Tibial artery (tissue), 4 donors: ENCODE results near the gene SH2D4B.

Experiments
- DNase-seq, 2 donors: peaks; one replicate each; pipeline ENCODE4 v3.0.0-alpha.2; 2019
- H3K27ac ChIP-seq, 2 donors: fragments of 200-600 bp; sonication (generic) in 1 of 2; 1 replicate in 1 of 2; 2 replicates in 1 of 2; pipeline ENCODE4 v1.5.1; 2018 to 2019; ENCODE audit warnings: mild to moderate bottlenecking in 1 of 2
- H3K27me3 ChIP-seq, 2 donors: fragments of 200-600 bp; sonication (generic) in 1 of 2; one replicate each; pipeline versions ENCODE4 v1.5.1 to v1.6.0; 2016 to 2019
- H3K36me3 ChIP-seq, 3 donors: fragments of 200-600 bp; sonication (generic) in 2 of 3; one replicate each; pipeline ENCODE4 v1.5.1; 2016 to 2019; ENCODE audit warnings: mild to moderate bottlenecking in 2 of 3
- H3K4me1 ChIP-seq, 4 donors: fragments of 200-600 bp; sonication (generic) in 2 of 4; 1 replicate in 3 of 4; 2 replicates in 1 of 4; pipeline ENCODE4 v1.5.1; 2016 to 2019
- H3K4me3 ChIP-seq, 2 donors: fragments of 200-600 bp; sonication (generic) in 1 of 2; 1 replicate in 1 of 2; 2 replicates in 1 of 2; pipeline ENCODE4 v1.5.1; 2018 to 2019; ENCODE audit warnings: mild to moderate bottlenecking in 2 of 2
- H3K9me3 ChIP-seq, 3 donors: fragments of 200-600 bp; sonication (generic) in 1 of 3; one replicate each; pipeline ENCODE4 v1.5.1; 2016 to 2019
- intact Hi-C: fragments of 100-400 bp; cut with DNase I; formaldehyde crosslinking; loops from one replicate; pipeline ENCODE4 v1.15.0; 2023; ENCODE audit warnings: low total_unique reads
- TF ChIP-seq, protein P1 (sequence below), 2 experiments: fragments of 200-600 bp in 1 of 2; fragments of 450-650 bp in 1 of 2; IDR thresholded peaks; one replicate each; pipeline ENCODE4 v1.5.1; 2017 to 2019; ENCODE audit warnings: antibody characterized with exemption in 2 of 2, mild to moderate bottlenecking in 1 of 2, moderate library complexity in 1 of 2

Gene SH2D4B

GRCh38 chr10:80659289-80659688 lies 121.6 kb downstream of the SH2D4B start:
- no peak overlapping the region for H3K4me3 ChIP-seq
- H3K27me3 ChIP-seq: peaks cover 0 to 8% of the 10 kb centered on the region in 2 donors
- peaks cover 0 to 19% (median 0%) of the 10 kb centered on the region in 3 donors for H3K9me3 ChIP-seq
- TF ChIP-seq, protein P1, sequence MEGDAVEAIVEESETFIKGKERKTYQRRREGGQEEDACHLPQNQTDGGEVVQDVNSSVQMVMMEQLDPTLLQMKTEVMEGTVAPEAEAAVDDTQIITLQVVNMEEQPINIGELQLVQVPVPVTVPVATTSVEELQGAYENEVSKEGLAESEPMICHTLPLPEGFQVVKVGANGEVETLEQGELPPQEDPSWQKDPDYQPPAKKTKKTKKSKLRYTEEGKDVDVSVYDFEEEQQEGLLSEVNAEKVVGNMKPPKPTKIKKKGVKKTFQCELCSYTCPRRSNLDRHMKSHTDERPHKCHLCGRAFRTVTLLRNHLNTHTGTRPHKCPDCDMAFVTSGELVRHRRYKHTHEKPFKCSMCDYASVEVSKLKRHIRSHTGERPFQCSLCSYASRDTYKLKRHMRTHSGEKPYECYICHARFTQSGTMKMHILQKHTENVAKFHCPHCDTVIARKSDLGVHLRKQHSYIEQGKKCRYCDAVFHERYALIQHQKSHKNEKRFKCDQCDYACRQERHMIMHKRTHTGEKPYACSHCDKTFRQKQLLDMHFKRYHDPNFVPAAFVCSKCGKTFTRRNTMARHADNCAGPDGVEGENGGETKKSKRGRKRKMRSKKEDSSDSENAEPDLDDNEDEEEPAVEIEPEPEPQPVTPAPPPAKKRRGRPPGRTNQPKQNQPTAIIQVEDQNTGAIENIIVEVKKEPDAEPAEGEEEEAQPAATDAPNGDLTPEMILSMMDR (IDR thresholded peaks at IDR 0.05): no peak
- intact Hi-C loops: loop anchor here (10.0 kb wide), 1 partner anchor 214 kb away; no protein-coding TSS in a partner anchor
- peaks cover 0 to 13% (median 9%) of the 10 kb centered on the region in 4 donors for H3K4me1 ChIP-seq
- no peak overlapping the region for H3K27ac ChIP-seq
- DNase-seq: no peak
- no peaks in the 10 kb centered on the region for H3K36me3 ChIP-seq

- intact Hi-C loops: loop anchor here (10.0 kb wide), 1 partner anchor 265 kb away; no protein-coding TSS in a partner anchor
- DNase-seq: no peak
- Histone ChIP-seq H3K27me3 (peaks cover 0 to 8% of the 10 kb centered on the region in 2 donors), H3K9me3 (peaks cover 0 to 10% (median 0%) of the 10 kb centered on the region in 3 donors), H3K27ac (no peak overlapping the region), H3K4me3 (no peak overlapping the region), H3K4me1 (peaks cover 0 to 14% (median 11%) of the 10 kb centered on the region in 4 donors), H3K36me3 (no peaks in the 10 kb centered on the region)
- TF ChIP-seq, protein P1 (IDR thresholded peaks at IDR 0.05): no peak
These were observed 122.6 kb downstream of the SH2D4B start for GRCh38 chr10:80660266-80660665.

GRCh38 chr10:80660736-80661135 lies 123.0 kb downstream of the SH2D4B start:
- DNase-seq: peak in 1 of 2 donors; percentile 42
- H3K4me3 ChIP-seq: no peak overlapping the region
- peaks cover 0 to 14% (median 11%) of the 10 kb centered on the region in 4 donors for H3K4me1 ChIP-seq
- H3K27ac ChIP-seq: no peak overlapping the region
- no peaks in the 10 kb centered on the region for H3K36me3 ChIP-seq
- intact Hi-C loops: loop anchor here (10.0 kb wide), 1 partner anchor 264 kb away; no protein-coding TSS in a partner anchor
- peaks cover 0 to 8% of the 10 kb centered on the region in 2 donors for H3K27me3 ChIP-seq
- TF ChIP-seq, protein P1 (IDR thresholded peaks at IDR 0.05): no peak
- peaks cover 0 to 10% (median 0%) of the 10 kb centered on the region in 3 donors for H3K9me3 ChIP-seq

DNA sequence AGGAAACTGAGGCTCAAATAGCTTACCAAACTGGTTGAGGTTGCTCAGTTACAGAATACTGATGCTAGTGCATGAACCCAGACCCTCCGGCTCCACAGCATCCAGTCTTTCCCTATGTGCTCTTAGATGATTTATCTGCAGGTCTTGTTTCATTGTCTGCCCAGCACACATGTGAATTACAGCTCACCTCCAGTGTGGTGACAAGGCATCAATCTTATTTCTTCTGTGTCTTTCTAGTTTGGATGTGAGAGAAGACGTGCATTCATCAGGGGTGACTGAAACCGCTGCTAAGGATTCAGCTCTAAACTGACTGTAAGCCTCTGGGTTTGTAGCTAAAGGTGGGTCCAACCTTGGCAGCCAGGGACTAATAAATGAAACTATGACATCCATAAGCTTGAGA lies 123.8 kb downstream of the SH2D4B start:
- no peak for DNase-seq
- intact Hi-C loops: loop anchor here (10.0 kb wide), 1 partner anchor 263 kb away; no protein-coding TSS in a partner anchor
- H3K27ac ChIP-seq: no peak overlapping the region

DNA sequence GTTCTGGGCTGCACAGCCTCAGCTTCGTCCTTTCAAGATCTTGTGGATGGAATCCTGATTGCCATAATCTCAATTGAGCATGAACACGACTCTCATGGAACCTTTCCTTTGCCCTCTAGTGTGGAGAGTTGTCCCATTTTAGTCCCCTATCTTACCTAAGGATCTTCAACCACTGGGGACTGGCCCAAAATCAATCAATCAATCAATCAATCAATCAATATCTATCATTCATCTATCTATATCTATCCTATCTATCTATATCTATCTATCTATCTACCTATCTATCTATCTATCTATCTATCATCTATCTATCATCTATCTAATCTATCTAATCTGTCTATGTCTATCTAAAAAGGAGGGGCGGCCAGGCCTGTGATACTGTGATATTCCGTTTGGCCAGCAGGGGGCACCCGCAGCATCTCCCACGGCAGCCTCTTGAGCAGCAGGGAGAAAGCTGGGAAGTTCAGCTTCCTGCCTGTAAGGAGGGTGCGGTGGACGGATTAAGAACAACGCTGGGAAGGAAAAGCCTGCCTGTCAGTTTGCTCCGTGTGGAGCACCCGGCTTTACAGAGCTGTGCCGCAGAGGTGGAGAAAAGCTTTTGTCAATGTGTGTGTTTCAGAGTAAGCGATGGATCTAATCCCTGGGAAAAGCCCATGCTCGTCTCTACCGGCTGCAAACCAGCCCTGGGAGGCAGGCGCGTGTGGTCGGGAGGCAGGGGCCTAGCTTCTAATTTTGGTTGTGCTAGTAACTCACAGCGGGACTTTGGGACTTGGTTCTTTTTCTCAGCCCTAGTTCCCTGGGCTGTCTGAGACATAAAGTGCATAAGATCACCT lies 124.9 kb downstream of the SH2D4B start:
- Histone ChIP-seq H3K27me3 (peaks cover 0 to 8% of the 10 kb centered on the region in 2 donors), H3K4me3 (peak overlapping the region; percentile 33 to 36), H3K4me1 (peaks cover 0 to 14% (median 11%) of the 10 kb centered on the region in 4 donors), H3K27ac (peak overlapping the region; percentile 44 to 69), H3K9me3 (no peaks in the 10 kb centered on the region), H3K36me3 (no peaks in the 10 kb centered on the region)
- intact Hi-C loops: loop anchor here (10.0 kb wide), 1 partner anchor 262 kb away; no protein-coding TSS in a partner anchor
- TF ChIP-seq, protein P1 (IDR thresholded peaks at IDR 0.05): peak; percentile 86
- peak; percentile 80 to 87 for DNase-seq

More for the DNA sequence above, 123.8 kb downstream of the SH2D4B start:
- Histone ChIP-seq H3K36me3 (no peaks in the 10 kb centered on the region), H3K4me3 (no peak overlapping the region), H3K4me1 (peaks cover 0 to 14% (median 11%) of the 10 kb centered on the region in 4 donors), H3K9me3 (peaks cover 0 to 6% (median 0%) of the 10 kb centered on the region in 3 donors), H3K27me3 (peaks cover 0 to 8% of the 10 kb centered on the region in 2 donors)
- TF ChIP-seq, protein P1 (IDR thresholded peaks at IDR 0.05): no peak
